Measurements from ENCODE around the gene RAP1B.

GRCh38 chr12:68627673-68628319 is 17.1 kb downstream of the RAP1B start:
- TF ChIP-seq POLR2A (IDR thresholded peaks at IDR 0.05; ENCODE audit: low read length) (no peak), GATA1 (IDR thresholded peaks at IDR 0.05; ENCODE audit: low read depth, low read length) (no peak)

Data from erythroblast (primary cell).